ENCODE results near the gene LRFN2.

DNA sequence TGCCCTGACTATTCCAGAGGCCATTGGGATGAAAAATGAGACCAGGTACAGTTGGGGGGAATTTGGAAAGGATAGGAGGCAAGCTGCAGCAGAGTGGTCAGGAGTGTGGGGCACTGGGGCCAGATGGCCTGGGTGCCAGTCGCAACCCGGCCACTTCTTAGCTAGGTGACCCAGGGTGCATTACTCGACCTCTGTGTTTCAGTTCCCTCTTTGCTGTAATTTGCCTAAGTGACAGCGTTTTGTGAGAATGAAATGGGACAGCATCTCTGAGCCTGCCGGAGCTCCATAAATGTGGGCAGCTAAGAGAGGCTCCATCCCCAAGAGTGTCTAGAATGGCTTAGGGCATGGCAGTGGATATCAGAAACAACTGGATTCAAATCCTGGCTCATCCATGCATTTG lies 13.9 kb downstream of the LRFN2 start:
- no peak for TF ChIP-seq POLR2A (IDR thresholded peaks at IDR 0.05)
- TF ChIP-seq CTCF (IDR thresholded peaks at IDR 0.05), result no peak
